Glomerular visceral epithelial cell (primary cell): ENCODE measurements around the gene ZNF76.

Experiments
- DNase-seq: peaks from one replicate; pipeline ENCODE4 v3.0.0-alpha.2; 2016; ENCODE audit errors: extremely low spot score

Gene ZNF76

DNA sequence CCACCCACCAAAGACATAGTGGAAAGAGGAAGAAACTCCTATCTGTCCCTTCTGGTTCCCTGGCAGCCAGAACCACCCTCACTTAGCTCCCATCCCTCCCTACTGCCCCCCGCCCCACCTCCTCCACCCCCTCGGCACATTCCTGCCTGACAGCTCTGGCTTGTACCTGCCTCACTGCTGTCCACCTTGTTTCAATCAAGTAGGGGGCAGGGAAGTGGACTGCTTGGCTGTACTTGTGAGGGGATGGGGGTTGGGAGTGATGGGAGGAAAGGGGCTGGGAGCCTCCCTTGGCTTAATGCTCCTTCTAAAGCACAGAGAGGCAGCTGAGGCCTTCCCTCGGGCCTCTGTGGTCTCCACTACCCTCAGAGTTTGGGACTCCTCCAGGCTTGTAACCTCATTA is 22.1 kb upstream of the ZNF76 start:
- no peak for DNase-seq

DNA sequence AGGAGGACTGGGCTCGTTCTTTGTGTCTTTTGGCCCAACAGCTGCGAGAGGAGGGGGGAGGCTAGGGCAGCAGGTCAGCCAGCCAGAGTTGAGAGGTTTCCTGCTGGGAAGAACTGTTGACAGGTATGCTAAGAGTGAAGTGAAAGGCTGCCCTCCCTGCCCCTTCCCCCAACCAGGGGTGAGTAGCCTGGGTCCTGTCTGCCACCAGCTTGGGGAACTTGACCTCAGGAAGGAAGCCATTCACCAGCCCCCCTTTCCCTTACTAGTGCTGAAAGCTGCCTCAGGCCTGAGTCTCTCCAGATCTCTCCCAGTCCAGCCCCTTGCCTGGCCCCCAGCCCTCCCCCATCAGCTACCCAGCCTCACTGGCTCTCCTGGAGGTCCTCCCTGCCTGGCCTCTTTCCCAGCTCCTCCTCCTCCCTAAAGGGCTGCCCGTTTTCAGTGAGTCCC is 20.7 kb upstream of the ZNF76 start:
- DNase-seq = no peak

DNA sequence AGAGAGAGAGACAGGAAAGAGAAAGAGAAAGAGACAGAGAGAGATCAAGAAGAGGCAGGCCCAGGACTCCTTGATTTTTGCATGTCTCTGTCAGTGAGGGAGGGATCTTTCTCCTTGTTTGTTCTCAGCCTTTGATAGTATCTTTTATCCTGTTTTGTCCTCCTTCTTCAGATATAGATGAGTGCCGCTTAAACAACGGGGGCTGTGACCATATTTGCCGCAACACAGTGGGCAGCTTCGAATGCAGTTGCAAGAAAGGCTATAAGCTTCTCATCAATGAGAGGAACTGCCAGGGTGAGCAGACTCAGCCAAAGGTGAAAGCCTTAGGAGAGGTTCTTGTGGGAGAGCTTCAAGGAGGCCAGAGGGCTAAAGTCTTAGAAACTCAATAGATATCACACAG is 20.0 kb upstream of the ZNF76 start:
- no peak for DNase-seq

DNA sequence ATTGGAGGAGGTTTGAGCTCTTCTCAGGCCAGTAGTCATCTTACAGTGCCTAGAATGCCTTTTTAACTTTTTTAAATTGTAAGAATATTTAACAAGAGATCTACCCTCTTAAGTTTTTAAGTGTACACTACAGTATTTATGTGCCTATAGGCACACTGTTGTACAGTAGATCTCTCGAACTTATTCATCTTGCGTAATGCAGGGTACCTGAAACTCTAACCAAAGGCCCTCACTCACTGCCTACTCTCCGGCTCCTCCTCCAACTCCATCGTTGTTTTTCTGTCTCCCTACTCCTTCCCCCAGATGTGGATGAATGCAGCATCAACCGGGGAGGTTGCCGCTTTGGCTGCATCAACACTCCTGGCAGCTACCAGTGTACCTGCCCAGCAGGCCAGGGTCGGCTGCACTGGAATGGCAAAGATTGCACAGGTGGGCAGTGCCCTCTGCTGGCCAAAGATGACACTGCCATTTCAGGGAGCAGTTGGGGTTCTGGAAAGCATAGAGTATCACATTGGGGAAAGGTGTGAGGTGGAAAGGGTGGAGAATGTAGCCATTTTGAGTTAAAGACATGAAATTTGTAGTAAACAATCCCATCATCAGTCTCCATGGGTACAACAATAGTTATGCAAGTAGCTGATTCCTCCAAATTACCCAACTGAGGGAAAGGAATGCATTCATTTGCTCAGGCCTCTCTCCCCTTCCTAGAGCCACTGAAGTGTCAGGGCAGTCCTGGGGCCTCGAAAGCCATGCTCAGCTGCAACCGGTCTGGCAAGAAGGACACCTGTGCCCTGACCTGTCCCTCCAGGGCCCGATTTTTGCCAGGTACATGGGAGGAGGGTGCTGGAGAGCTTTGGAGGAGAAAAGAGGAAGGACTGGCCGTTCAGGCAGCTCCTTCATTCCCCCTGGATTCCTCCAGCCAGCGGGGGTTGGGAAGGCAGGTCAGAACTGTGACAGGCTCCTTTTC is 18.4 kb upstream of the ZNF76 start:
- peak; percentile 70 for DNase-seq

DNA sequence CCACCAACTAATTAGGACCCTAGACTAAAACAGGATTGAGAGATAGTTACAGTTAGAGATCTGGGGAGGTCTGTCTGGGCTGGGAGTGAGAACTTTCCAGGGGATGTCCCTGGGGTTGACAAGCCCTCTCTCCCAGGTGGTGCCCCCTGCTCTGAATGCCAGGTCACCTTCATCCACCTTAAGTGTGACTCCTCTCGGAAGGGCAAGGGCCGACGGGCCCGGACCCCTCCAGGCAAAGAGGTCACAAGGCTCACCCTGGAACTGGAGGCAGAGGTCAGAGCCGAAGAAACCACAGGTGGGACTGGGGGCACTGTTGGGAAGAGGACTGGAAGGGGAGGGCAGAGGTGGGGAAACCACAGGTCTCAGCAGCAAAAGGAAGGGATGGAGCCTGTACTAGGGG is 17.0 kb upstream of the ZNF76 start:
- no peak for DNase-seq

DNA sequence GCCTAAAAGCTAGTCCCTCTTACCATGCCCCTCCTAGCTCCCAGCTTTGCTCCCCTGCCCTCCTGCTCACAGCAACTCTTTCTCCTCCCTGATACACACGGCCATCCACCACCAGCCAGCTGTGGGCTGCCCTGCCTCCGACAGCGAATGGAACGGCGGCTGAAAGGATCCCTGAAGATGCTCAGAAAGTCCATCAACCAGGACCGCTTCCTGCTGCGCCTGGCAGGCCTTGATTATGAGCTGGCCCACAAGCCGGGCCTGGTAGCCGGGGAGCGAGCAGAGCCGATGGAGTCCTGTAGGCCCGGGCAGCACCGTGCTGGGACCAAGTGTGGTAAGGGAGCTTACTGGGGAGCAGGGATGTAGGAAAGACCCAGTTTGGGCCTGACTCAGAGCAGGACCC is 16.6 kb upstream of the ZNF76 start:
- no peak for DNase-seq

DNA sequence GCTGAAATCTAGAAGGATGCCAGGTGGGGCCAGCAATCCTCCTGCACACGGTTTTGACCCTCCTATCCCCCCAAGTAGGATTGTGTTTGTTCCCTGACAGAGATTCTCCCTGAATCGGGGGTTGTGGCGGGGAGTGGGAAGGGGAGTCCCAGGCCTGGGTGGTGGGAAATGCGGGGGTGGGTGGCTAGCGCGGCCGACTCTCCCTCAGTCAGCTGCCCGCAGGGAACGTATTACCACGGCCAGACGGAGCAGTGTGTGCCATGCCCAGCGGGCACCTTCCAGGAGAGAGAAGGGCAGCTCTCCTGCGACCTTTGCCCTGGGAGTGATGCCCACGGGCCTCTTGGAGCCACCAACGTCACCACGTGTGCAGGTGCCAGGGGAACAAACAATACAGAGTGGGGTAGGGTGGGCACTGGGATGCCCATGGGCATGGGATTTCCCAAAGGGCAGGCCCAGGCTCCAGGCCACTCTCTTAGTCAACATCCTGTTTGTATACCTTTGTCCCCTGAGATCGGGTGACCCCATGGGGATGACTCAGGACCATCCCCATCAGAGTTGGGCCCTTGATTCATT is 16.1 kb upstream of the ZNF76 start:
- DNase-seq = no peak

DNA sequence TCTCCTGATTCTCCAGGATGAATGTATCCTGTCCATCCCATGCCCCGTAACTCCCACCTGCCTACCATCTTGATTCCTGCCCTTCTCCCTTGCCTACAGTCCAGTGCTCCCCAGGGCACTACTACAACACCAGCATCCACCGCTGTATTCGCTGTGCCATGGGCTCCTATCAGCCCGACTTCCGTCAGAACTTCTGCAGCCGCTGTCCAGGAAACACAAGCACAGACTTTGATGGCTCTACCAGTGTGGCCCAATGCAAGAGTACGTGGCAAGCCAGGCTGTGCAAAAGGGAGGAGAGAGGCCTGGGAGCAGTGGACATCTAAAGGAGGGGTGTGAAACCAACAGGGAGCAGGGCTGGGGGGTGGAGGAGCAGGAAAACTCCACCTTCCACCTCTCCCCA is 15.0 kb upstream of the ZNF76 start:
- DNase-seq = no peak

DNA sequence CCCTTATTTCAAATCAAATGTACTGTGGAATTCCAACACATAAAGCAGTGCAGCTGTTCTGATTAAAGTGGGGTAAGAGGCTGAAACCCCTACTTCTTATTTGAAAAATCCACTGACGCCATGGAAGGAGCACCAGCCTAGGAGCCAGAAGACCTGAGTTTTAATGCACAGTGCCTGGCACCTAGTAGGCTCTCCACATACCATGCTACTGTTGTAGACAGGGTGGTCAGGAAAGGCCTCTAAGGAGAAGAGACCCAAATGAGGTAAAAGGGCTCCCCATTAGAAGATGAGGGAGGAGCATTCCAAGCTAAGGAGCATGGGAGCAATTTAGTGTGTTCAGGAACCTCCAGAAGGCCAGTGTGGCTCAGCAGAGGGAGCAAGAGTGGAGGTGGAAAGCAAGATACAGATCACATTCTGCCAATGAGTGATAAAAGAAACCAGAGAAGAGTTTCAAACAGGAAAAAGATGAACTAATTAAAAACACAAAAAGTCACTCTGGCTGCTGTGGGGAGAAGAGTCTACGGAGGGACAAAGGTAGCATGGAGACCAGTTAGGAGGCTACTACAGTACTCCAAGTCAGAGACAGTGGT is 11.8 kb upstream of the ZNF76 start:
- no peak for DNase-seq

DNA sequence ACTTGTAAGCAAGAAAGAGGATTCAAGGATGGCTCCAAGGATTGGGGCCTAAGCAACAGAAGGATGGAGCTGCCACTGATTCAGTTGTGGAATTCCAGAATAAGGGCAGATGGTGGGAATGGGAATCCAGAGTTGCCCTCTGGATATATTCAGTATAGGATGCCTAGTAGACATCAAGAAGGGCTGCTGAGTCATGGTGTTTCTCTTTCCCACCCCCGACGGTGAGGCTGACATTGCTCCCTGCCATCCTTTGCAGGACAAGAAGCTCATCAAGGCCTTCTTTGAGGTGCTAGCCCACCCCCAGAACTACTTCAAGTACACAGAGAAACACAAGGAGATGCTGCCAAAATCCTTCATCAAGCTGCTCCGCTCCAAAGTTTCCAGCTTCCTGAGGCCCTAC is 11.2 kb upstream of the ZNF76 start:
- DNase-seq = no peak

DNA sequence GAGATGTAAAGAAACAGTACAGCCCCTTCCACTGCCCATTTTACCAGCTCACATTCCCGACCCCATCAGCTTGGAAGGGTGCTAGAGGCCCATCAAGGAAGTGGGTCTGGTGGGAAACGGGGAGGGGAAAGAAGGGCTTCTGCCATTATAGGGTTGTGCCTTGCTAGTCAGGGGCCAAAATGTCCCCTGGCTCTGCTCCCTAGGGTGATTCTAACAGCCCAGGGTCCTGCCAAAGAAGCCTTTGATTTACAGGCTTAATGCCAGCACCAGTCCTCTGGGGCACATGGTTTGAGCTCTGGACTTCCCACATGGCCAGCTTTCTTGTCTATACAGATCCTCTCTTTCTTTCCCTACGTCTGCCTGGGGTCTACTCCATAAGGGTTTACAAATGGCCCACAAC is 10.6 kb upstream of the ZNF76 start:
- no peak for DNase-seq

DNA sequence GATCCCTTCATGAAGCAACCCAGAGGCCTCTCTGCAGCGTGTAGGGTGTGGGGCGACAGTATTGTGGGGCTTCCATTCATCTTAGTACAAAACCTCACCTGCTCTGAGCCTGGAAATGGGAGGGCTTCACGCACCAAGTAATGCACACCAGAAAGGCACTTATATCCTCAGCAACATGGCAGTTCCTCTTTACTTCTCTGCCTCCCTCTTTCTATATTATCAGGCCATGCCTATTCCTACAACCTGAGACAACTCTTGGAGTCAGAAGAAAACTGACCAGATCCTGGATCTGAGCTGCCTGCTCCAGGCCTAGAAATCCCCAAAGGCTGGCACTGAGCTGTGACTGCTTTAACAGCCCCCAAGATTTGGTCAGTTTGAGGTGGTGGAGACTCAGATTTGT is 7.6 kb upstream of the ZNF76 start:
- DNase-seq = no peak

DNA sequence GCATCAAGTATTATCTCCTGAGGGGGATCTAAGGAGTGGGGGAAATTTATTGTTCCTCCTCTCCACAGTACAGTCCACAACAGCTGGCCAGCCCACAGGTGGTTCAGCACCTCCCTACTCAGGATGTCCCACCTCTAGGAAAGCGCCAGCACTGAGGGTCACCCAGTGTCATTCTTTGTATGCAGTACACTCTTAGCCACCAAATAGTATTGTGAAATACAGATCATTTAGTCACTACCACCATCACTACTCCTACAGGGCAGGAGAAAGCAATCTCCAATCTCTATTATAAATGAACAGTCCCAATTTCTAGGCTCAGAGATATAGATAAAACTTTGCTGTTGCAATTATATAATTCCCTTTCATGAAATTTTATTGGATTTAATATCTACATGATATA is 6.3 kb upstream of the ZNF76 start:
- no peak for DNase-seq

DNA sequence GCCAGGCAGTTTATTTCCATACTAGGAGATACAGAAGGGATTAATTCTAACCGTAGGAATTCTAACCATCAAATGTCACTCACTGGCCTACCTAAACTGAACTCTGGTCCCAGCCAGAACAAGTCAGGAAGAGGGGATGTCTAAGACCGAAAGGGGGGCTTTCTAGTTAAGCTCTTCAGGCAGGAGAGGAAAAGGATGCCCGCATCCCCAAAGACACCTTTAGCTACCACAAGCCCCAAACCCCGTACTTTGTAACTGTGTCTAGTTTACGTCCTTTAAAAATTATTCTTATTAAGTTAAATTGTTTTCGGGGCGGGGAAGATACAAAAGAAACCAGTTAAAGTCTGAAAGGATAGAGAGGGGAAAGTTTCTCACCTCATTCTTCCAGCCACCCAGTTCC is 1.2 kb upstream of the ZNF76 start:
- DNase-seq = no peak

DNA sequence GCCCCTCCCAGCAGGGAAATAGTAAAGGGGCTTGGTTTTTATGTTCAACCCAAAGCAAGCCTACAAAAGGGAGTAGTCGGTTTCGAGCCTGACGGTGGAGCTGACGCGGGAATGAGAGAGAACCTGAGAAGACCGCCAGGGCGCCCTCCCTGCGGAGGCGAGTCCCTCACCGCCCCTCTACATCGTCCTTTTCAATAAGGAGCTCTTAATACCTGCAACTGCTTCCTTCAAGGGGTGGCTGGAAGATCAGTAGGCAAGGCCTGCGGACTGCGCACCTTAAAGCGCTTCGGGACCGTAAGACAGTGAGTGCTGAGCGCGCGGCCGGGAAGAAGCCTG is 709 bp upstream of the ZNF76 start:
- DNase-seq = no peak

DNA sequence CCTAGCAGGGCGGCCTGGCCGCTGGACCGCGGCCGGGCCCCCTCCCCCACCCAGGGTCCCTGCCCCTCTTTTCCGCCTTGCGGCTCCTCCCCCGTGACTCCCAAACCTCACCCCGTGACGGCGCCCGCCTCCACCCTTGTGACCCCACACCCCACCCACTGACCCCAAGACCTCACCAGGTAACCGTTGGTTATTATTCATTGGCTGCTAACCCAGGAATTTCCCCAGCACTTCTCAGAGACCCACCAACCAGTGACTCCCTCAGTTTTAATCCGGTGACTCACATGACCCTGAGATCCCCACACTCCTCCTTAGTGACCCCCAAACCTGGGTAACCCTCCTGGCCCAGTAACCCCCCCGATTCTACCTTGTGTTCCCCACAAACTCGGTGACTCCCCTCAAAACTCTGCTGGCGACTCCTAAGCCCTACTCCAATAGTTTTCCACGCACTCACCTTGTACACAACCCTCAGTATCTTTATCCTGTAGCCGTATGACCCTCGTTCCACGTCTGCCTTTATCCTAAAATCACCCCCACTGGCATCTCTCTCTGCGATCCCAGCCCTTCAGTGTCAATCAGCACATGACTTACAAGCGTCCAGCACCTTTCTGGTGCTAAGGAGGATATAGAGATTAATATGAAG is 534 bp downstream of the ZNF76 start:
- DNase-seq = peak; percentile 57

DNA sequence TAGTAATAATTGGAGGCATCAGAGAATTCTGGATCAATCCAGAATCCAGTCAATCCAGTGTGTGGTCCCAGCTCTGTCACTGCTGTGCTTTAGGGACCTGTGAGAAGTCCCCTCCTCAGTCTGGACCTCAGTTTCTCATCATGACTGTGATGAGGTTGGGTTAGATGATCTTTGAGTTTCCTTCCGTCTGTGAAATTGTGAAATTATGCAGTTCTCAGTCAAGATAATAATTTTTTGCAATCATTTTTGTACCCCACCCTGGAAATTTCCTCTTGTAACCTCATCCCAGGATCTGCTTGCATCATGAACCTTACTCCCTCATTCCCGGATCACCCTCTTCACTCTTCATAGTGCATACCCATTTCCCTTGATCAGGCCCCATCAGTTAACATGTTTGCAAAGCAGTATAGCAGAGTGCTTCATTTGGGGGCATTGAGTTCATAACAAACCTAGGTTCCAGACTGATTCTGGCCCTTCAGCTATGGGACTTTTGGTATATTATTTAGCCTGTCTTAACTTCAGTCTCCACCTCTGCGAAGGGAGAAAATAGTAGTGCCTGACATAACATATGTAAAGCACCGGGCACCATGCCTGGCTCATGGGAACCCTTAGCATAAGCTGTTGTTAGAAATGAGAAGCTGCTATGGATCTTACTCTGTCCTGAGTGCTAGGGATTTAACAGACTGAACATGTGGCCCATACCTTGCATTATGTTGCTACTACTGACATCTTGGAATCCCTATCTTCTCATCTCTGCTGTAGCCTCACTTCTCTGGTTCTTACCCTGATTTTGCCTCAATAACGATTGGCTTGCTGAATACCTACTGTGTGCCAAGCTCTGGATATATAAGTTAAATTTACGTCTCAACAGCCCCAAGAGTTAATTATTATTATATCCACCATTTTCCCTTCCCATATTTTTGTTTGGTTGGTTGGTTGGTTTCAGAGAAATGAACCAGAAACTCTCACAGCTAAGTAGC is 1.3 kb downstream of the ZNF76 start:
- no peak for DNase-seq

DNA sequence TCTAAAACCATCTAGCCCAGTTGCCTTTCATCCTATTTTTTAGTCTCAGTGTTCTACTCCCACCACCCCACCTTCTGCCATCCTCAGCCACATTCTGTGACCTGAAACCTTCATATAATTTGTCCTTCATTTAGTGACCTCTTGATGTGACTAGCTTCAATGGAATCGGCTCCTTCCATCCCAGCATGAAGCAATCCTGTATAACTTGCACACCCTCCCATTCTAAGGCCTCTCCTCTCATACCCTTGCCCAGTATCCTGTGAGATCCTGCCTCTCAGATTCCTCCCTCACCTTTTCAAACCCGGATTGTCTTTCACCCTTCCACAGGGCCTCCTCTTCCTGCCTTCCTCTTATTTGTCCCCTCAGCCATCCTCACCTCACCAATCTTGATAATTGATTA is 3.1 kb downstream of the ZNF76 start:
- DNase-seq = no peak

DNA sequence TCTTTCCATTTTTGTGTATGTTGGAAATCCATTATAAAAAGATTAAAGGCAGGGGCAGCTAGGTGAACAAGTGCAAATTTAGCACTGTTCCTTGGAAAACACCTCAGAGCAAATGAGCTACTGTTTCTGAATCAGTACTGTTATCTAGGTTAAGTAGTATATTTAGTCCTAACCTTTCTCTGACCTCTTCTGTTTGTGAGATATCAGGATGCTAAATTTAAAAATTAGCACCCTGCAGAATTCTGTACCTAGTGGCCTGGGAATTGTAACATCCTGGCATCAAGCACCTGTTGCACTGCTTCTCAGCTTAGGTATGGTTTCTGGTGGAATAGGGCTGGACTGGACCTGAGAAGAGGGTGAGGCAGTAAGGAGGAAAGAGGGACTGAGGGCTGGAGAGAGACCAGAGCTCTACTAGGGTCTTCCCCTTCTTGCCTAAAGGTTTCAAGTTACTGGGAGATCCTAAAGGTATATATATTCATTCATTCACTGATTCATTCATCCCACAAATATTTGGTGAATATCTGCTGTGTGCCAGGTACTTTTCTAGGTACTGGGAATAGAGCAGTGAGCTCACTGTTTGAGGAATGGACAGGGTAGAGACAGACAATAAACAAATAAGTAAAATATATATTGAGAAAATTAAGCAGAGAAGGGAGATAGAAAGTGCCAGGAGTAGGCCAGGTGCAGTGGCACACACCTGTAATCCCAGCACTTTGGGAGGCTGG is 5.2 kb downstream of the ZNF76 start:
- no peak for DNase-seq

DNA sequence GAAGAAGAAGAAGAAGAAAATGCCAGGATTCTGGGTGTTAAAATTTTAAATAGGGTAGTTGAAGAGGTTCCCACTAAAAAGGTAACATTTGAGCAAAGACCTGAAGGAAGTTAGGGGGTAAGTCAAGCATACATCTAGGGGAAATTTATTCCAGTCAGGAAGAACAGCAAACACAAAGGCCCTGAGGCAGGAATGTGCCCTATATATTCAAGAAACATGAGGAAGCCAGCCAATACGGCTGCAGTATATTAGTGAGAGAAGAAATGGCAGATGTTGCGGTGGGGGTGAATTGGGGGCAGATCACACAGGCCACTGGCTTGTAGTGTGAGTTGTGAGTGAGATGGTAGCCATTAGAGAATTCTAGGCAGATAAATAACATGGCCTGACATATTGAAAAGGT is 6.0 kb downstream of the ZNF76 start:
- no peak for DNase-seq

DNA sequence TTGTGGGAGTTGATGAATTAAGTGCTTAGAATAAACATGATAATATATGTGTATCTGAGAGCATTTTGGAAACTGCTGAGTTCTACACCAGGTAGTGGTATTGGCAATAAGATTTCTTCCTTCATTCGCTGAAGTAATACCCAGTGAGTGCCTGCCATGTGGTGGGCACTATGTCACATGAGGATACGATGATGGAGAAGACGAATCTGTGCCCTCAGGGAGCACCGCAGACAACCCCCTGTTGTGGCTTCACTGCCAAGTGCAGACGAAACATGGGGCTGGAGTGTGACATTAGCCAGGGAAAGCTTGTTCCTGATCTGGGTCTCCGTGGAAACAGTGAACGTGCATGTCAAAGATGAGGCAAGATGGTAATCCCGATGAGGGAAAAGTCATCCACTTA is 7.9 kb downstream of the ZNF76 start:
- DNase-seq = no peak
